HG02943 (cell line): ENCODE data around the gene SMS.
"Not testable (repeated sequence)": the region's sequence is repeated elsewhere in the genome, so short reads cannot be mapped to it uniquely, and the experiment has no call there.

Experiments used
- ATAC-seq: cut with Tn5 transposase; IDR thresholded peaks from one replicate; pipeline ENCODE4 v1.9.1; 2021; ENCODE audit warnings: mild to moderate bottlenecking, low read depth, moderate library complexity; ENCODE audit not compliant: unreplicated experiment

SMS gene

DNA sequence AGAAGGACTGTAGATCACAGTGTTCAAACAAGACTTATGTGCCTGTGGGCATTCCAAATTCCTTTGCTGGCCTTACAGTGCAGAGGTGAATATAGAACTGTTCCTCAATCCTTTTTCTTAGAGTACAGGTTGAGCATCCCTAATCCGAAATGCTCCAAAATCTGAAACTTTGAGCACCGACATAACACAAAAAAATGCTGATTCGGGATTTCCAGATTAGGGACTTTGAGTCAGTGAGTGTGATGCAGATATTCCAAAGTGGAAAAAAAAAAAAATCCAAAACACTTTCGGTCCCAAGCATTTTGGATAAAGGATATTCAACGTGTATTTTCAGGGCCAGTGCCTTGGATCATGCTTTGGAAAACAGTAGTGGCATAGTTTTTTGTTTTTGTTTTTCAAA, 9.2 kb downstream of the SMS start:
- ATAC-seq, result no peak

DNA sequence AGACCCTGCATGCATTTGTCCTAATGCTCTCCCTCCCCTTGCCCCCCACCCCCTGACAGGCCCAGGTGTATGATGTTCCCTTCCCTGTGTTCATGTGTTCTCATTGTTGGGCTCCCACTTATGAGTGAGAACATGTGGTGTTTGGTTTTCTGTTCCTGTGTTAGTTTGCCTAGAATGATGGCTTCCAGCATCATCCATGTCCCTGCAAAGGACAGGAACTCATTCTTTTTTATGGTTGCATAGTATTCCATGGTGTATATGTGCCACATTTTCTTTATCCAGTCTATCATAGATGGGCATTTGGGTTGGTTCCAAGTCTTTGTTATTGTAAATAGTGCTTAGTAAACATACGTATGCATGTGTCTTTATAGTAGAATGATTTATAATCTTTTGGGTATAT, 10.0 kb downstream of the SMS start:
- ATAC-seq, result not testable (repeated sequence)

DNA sequence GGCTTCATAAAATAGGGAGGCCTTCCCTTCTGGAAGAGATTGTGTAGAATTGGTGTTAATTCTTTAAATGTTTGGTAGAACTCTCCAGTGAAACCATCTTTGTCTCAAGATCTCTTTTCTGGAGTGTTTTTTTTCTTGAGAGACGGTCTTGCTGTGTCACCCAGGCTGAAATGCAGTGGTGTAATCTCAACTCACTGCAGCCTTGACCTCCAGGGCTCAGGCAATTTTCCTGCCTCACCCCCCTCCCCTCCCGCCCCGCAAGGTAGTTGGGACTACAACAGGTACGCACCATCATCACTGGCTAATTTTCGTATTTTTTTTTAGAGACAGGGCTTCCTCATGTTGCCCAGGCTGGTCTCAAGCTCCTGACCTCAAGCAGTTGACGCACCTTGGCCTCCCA, 12.1 kb downstream of the SMS start:
- ATAC-seq, result no peak

DNA sequence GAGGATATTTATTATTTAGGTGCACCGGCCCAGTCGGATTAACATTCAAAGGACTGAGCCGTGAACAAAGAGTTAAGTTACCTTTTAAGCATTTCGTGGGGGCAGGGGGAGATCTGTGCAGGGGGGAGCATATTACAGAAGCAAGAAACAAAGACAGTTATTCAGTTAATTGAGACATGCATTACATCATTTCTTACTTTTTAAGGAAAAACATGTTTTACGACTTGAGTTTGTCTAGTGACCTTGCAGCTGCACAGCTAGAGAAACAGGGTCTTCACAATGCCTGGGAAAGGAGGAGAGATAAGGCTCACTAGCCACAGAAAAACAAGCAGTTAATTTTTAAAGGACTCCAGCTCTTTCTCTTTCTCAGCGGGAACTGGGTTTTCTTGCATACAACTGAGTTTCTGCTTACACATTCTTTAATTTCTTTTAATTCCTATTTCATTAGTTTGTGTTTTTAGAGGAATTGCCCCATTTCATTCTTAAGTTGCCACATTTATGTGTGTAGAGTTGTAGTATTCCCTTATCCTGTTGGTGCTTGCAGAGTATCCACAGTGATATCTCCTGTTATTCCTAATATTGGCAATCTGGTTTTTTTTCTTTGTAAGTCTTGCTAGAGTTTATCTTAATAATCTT, 12.8 kb downstream of the SMS start:
- ATAC-seq, result not testable (repeated sequence)

DNA sequence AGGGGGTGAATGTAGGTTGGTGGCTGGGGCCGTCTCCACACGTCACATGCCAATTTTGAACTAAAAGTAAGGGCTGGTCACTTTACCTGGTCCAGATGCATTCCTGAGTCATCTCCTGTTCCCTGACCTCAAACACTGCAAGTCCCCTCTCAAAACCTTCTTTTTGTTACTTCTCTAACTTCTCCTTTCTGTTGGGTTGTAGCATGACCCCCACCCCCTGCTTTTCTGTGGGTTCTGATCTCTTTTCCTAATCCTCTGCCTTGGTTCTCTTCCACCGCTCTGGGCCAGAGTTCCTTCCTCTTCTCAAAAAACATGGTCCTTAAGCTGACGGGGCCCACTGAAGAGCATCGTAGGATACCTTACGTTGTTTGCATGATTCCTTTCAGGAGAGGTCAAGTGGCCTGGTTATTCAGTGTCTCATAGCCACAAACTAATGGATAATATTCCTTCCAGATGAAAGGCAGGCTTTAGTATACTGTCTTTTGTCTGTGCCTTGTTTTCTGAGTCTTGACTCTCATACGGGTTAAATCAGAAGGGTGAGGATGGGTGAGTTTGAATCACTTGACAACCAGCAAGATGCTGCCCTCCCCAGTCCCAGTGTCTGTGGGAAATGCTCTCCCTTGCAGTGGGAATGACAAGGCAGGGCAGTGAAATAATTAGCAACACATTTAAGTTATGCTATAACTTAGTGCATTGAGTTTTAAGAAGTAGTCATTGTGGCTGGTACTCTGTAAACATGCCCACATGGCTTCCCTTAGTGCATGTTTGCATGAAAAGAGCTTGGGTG, 15.1 kb downstream of the SMS start:
- ATAC-seq, result no peak

DNA sequence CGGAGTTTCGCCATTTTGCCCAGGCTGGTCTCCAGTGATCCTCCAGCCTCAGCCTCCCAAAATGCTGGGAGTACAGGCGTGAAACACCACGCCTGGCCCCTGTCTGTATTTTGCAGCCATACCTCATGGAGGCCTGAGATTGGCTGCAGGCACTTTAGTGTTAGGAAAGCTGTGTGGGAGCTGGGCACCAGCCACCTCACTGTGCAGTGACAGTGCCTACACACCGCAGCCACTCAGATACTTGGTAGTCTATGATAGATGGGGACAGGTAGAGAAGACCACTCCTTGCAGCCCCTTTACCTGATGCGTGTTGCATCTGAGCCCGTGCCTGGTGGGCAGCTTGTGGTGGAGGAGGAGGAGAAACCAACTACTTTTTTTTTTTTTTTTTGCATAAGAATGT, 16.3 kb downstream of the SMS start:
- no peak for ATAC-seq

DNA sequence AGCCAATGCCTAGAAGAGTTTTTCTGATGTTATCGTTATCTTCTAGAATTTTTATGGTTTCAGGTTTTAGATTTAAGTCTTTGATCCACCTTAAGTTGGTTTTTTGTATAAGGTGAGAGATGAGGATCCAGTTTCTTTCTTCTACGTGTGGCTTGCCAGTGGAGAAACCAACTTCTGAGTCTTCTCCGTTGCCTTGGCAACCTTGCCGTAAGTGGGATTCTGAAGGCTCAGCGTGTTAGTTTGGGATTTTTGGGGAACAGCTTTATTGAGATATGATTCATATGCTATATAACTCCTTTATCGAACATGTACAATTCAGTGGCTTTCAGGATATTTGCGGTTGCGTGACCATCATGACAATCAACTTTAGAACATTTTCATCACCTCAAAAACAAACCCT, 17.7 kb downstream of the SMS start:
- no peak for ATAC-seq

DNA sequence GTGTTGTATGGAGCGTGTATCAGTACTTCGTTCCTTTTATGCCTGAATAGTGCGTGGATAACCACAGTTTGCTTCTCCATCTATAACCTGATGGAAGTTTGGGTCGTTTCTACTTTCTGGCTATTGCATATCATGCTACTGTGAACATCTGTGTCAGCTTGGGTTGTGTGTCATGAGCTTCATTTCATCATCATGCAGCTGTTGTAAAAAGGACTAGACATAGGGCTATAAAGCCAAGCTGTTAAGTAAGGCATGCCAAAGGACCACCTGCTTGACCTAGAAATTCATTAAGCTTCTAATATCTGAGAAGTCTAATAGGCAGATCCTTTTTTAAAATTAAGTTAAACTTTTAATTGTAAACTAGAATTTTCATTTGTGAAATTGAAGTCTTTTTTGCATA, 18.4 kb downstream of the SMS start:
- no peak for ATAC-seq

DNA sequence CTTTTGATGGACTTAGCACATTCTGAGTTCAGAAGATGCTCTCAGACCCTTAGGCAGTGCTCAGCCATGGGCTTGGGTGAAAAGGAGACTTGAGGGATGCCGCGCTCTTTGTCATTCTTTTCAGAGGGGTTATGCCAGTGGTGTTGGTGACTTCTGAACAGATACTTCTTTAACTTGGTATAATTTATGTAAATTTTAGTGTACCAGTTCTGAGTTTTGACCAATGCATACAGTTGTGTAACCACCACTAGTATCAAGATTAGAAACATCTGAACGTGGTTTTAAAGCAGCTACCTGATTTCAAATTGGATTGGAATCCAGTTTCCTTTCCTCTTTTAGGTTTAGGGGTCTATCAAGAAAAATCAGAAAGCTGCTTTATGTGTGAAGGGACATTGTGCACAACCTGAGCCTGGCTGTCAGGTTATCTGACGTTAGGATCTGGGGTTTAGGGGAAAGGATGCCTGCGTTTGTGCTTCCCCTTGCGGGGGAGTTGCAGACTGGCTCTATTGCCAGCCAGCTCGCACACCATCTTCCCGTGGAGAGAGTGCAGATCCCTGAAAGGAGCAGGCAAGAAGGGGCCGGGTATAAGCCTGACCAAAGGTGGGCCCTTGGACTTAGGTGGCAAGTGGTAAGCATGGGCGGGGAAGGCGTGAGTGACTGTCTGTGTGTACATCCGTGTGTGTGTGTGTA, 19.0 kb downstream of the SMS start:
- ATAC-seq, result no peak

DNA sequence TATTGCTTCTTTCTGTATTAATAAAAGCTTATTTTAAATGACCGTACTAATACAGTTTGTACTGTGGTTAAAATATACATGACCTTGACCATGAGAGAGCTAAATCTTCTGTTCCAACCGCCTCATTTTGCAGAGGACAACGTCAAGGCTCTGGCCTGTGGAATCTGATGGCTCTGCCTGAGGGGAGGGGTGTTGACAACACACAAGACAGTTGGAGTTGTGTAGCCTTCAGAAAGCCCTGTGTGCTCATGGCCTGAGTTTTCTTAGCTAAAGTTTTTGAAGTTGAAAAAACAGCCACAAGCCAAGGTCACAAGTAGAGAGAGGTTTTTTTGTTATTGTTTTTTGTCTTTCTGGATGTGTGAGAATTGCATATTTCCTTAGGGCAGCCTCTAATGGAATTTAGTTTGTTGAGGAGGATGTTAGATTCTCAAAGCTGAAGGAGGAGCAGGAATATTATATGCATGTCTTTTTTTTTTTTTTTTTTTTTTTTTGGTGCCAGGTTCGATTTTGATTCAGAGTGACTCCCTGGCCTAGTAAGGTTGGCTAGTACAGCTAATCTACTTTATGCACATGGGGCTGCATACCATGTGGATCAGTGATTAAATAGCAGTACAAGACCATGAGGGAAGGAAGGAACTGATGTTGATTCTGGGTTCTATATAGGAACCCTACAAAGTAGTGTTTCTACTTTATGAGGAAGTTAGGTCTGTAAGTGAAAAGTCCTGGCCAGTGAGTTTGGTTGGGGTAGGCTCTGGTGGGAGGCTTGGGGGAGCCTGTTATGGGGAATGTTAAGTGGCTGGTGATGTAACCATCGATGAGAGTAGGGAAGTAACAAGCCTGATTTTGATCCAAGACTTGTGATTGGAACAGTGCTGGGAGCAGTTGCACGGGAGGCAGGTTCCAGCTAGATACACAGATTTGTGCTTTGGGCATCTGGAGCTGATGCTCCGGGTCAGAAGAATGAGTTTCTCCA, 20.3 kb downstream of the SMS start:
- ATAC-seq, result no peak

DNA sequence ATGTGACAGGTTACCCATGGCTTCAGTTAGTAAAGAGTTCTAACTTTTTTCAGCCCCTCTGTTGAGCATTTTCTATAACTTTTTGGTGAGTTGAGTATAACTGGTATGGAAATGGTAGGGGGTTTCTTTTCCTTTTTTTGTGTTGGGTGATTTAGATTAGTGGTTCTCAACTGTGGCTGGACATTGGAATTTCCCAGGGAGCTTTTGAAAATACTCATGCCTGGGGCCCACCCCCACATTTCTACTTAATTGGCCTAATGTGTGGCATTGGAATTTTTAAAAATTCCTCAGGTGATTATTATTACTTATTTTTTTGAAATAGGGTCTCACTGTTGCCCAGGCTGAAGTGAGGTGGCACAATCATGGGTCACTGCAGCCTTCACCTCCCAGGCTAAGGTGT, 21.9 kb downstream of the SMS start:
- ATAC-seq, result no peak

DNA sequence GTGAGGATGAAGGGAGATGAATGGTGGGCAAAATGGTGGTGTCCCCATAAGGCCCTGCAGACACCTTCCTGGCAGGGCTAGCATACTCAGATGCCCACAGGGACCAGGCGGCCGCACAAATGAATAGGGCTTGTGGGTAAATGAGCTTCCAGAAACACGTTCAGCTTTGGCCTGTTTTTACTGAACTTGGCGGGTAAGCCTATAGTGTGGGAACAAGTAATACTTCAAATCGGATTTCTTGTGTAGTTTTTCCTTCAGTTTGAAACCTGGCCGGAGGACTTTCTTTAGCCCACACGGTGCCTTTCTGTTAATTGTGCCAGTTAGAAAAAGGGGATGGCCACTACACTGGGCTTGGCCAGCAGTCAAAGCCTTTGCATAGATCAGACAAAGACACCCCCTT, 22.8 kb downstream of the SMS start:
- no peak for ATAC-seq

DNA sequence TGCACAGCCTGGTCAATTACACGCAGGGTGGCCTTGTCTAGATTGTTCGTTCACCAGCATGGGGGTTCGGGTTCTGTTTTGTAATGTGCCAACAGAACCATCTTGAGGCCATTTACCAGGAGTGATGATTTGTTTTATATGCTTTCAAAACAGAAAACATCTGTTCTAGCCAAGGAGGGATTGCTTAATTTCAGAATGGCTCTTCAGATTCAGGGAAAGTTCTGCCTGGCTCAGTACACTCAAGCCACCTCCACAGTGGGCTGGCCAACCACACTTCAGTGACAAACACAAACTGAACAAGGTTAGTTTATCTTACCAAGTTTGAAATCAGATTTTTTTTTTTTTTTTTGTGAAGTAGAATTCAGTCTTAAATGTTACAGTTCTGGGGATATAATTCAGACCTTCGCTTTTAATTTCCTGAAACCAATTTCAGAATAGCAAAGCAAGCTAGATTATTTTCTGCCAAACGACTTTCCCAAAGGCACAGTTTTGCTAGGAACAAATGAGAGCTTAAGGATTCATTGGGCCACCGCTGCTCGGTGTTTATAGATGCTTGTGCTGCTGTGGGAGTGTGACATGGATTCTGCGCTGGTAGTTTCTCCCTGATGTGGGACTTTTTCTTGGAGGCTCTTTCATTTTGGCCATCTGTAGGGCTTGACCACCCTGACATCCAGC, 23.4 kb downstream of the SMS start:
- no peak for ATAC-seq

DNA sequence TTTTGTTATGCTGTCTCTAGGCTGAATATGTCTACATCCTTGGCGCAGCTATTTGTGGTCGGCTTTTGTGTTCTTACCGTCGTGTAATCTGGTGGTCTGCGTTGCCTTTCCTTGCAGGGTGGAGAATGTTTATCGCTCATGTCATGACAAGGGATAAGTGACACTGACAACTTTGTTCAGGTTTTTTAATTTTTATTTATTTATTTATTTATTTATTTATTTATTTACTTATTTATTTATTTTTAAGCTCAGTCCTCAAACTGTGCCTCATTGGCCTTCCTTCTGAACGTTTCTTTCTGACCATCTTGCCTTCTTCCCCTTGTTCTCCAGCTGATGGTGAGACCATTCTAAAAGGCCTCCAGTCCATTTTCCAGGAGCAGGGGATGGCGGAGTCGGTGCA, 26.4 kb downstream of the SMS start:
- ATAC-seq, result no peak

DNA sequence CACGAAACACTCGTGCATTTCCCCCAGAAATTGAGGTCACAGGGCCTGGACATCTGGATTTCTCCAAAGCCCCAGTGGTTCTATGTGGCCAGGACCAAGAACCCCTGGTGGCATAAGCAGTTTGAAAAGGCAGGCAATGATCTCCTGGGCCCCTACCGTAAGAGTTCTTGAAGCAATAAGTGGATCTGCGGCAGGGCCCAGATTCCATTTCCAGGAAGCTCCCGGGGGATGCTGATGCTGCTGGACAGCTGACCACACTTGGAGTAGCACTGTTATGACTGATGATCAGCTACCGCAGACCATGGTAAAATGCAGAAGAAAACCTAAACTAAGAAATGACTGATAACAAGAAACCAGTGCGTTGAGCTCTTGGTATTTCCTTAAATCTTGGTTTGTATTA, 27.8 kb downstream of the SMS start:
- ATAC-seq, result no peak

DNA sequence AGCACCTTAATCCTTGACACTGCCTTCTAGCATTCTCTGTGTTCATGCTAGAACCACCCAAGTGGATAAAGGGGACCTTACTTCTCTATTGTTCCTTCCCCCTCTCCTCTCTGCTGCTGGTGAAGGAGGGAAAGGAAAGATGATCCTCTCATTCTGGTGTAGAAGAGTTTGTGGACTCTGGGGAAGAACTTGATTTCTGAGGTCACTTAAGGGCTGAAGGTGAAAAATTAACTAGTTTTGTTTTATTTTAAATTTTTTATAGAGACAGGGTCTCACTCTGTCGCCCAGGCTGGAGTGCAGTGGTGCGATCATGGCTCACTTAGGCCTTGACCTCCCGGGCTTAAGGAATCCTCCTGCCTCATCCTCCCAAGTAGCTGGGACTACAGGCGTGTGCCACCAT, 29.8 kb downstream of the SMS start:
- ATAC-seq, result no peak

DNA sequence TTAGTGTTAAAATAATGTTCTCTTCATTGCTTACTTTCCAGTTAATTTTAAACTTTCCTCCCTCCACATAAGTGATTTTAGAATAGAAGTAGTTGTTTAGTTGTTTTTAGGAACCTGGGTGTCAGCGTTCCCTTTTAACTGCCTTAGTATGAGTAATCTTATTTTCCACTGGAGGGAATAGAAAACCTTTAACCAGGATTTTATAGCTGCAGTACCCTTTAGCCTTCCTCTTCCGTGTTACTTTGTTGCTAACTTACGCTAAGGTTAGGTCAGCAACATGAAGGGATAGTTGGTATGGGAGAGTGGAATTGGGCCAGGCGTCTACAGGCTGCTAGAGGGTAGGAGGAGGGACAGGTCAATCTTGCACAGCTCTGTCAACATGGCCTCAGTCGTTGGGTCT, 31.5 kb downstream of the SMS start:
- ATAC-seq, result no peak

DNA sequence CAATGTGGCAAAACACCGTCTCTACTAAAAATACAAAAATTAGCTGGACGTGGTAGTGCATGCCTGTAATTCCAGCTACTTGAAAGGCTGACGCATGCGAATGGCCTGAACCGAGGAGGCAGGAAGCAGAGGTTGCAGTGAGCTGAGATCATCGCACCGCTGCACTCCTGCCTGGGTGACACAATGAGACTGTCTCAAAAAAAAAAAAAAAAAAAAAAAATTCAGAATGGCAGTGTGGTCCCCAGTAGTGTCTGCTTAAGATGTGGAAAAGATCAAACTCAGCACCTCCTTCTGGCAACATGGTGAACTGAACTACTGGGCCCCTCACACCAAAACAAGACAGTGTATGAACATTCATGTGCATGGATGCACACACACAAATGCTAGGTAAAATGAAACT, 32.2 kb downstream of the SMS start:
- no peak for ATAC-seq

DNA sequence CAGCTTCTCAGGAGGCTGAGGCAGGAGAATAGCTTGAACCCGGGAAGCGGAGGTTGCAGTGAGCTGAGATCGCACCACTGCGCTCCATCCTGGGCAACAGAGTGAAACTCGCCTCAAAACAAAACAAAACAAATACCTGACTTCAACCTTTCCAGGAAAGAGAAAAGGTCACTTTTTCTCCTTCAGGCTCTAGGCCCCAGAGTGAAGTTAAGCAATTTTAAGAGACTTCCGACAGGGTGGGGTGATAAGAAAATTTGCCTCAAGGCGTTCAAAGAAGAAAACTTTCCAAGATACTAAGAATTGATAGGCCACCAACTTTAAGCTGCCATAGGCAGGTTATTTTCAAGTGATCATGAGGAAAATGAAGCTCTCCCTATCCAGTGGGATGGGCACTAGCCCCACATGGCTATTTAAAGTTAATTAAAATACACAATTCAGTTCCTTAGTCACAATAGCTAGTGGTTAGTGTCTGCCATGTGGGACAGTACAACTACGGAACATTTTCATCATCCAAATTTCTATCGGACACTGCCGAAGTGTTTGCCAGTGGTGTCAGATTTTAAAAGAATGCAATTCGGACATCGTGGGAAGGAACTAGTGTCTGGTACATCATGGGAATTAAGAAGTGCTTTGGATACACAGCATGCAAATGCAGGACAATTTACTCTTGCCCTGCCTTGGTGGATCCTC, 33.0 kb downstream of the SMS start:
- ATAC-seq, result no peak

DNA sequence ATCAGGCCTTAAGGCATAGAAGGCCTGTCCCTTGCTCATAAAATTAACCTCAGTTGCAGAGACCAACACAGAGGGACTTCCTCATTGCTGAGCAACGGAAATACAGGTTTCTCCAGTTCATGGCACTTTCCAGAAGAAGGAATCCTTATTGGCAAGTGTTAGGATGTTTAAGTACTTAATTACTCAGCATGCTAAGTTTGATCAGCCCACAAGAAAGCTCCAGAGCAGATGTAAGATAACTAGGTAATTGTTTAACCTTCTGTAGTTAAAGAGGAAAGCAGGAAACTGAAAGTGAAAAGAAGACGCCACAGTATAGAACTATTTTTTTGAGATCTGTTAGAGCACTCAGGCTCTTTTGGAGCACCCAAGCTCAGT, 33.5 kb downstream of the SMS start:
- peak; percentile 81 for ATAC-seq
